HG02798 (cell line): Measurements from ENCODE around the gene PLAU.
"Not testable (repeated sequence)": the region's sequence is repeated elsewhere in the genome, so short reads cannot be mapped to it uniquely, and the experiment has no call there.

ENCODE experiments used
- ATAC-seq: cut with Tn5 transposase; IDR thresholded peaks from one replicate; pipeline ENCODE4 v1.9.1; 2021; ENCODE audit warnings: mild to moderate bottlenecking; ENCODE audit not compliant: unreplicated experiment, poor library complexity

Gene PLAU

GRCh38 chr10:73876157-73876556, 34.8 kb upstream of the PLAU start:
- ATAC-seq = no peak

DNA sequence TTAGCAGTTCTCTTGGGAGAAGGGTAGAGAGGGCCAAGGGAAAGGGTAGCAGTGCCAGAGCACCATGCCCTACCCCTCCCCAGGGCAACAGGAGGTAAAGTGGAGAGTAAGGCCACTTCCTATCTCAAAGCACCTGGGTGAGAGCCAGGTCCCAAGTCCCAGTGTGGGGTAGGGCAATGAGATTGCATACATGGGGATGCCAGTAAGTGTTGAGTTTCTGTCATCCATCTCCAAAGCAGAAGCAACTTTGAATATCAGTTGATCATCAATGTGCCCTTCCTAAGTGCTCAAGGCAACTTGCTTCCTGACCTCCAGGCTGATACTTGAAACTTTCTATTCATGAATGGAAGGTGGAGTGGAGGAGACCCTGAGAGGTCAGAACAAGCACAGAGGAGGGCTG, 34.4 kb upstream of the PLAU start:
- ATAC-seq = no peak

- ATAC-seq = no peak
Measured at GRCh38 chr10:73876971-73877370, 34.0 kb upstream of the PLAU start.

DNA sequence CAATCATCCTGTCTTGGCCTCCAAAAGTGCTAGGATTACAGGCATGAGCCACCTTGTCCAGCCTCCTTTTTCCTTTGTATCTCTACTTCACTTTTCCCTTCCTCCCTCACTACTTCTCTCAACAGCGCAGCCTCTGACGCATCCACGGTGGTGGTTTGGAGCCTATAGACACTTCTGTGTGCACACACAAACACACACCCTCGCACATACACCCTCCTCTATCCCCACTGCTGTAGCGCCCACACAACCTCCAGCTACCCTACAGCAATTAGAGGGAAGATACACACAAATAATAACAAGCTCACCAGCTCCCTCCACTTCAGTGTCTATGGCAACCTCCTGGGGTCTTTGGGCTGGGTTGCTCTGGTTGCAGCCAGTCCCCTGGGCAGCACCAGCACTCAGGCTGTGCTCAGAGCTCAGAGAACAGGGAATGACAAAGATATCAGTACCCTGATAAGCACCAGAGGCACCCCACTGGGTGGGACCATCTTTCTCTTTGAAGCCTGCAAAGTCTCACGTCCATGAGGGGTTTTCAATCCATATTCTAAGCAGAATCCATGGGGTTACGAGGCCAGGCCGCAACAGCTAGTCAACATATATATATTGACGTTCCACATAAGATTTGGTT, 33.3 kb upstream of the PLAU start:
- no peak for ATAC-seq

GRCh38 chr10:73878365-73878764, 32.6 kb upstream of the PLAU start:
- no peak for ATAC-seq

- ATAC-seq = peak; percentile 88
Measured at GRCh38 chr10:73879296-73880173, 31.4 kb upstream of the PLAU start.

DNA sequence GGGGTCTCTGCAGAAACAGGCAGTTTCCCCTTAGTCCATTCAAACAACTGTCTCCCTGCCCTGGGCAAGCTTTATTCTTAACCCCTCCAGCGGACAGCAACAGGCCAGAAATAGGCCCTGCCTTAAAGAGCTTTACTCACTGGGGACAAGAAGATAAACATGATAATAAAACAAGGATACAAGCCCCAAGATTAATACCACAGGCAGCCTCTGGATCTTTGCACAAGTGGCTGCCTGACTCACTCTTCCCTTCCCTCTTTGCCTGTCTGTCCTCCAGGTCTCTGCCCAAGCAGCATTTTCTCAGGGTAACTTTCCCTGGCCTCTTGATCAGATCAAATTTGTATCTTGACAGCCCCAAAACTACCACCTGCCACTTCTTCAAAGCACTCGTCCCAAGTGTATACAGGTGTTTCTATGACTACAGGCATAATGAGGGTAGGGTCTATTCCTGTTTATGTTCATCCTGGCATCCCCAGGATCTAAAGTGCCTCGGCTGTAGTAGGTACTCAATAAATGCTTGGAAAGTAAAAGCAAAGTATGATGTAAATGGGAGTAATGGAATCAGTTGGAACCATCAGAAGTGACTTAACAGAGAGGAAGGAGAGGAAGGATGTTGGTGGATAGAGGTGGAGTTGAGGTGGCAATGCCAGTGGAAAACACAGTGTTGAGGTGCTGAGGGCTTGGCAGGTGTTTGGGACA, 29.6 kb upstream of the PLAU start:
- no peak for ATAC-seq

GRCh38 chr10:73884017-73884416, 26.9 kb upstream of the PLAU start:
- ATAC-seq = no peak

GRCh38 chr10:73886085-73886529, 24.8 kb upstream of the PLAU start:
- peak; percentile 82 for ATAC-seq

DNA sequence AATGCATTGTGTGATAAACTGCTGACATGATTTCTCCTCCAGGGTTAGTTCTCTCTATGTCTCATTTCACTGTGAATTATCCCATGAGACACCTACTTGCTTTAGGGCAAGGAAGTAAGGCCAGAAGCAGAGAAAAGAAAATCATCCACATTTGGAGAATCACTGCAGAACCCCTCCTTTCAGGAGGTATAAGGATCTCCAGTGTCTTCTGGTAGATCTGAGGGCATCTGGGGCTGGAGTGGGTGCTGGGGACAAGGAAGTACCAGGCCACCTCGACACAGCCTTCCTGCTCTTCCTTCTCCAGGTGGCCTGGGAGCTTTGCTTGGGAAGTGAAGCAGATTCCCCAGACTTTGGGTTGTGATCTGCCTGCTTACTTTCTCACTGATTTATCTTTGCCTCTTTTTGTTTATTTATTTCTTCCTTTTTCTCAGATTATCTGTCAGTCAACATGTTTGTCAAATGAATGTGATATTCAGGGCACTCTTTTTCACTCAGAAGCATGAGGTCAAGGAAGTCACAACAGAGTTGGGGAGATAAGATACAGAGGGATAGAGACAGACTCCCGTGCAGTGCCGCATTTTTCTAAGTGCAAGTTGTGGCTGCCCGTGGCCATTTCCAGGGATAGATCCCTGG, 24.2 kb upstream of the PLAU start:
- no peak for ATAC-seq

DNA sequence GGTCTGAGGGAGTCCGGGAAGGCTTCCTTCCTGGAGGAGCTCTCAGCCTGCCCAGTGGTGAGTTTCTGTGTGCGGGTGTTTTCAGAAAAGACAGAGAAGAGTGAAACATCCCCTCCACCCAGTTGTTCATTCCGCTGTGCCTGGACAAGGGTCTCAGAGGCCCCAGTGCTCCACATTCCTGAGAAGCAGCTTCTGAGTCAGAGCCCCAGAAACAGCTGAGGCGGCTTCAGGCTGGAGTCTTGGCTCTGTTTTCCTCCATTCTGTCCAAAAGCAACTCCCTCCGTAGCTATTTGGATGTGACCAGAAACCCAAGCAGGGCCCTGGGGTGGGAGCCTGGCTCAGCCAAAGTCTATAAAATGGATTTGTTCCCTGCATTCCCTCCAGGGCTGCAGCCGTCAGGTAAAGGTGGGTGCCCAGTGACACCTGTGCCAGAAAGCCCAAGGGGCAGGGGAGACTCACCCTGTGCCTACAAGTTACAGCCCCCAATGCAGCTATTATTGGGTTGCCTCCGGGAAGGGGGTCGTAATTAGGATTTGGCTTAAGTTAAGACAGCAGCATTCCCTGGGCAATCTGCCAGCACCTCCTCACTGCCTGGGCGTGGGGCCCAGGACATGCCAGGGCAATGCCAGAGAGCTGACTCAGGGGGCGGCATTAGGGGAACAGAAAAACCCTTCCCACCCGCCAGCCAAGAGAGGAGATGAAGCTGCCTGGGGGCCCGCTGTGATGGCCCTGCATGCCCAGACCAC, 23.5 kb upstream of the PLAU start:
- no peak for ATAC-seq

DNA sequence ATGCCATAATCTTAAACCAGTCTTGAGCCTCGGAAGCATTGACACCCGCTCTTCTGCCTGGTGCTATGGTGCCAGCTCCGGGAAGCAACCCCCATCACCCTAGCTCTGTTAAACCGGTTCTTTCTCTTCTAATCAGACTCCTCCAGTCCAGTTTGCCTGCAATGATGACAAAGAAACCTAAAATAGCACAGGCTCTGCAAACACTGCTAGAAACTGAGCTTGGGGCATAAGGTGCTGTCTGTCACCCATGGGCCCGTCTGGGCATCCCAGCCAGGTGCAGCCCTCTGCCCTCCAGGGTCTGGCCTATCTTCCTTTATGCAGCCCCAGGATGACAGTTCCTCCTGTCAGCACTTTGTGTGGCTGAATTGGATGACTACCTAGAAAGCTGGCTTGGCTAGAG, 22.4 kb upstream of the PLAU start:
- no peak for ATAC-seq

DNA sequence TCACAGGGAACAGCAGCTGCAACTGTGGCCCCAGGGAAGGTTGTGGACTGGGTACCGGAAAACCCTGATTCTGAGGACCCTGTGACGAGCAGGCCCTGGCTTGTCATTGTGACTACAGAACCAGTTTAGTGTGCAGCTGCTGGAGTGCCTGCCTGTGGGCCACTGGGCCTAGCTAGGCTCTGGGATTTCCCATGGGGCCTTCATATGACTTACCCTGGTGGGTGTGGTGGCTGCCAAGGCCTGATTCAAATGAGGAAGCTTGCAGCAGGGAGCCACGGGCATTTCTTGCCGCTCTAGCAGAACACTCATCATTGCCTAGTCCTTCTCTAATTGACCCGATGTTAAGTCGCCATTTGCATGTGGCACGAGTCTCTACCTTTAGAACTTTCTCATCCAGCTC, 21.9 kb upstream of the PLAU start:
- ATAC-seq = no peak

DNA sequence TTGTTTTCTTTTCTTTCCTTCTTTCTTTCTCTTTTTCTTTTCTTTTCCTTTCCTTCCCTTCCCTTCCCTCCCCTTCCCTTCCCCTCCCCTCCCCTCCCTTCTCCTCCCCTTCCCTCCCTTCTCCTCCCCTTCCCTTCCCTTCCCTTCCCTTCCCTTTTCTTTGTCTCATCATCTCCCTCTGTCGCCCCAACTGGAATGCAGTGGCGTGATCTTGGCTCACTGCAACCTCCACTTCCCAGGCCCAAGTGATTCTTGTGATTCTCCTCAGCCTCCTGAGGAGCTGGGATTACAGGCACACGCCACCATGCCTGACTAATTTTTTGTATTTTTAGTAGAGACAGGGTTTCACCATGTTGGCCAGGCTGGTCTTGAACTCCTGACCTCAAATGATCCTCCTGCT, 21.5 kb upstream of the PLAU start:
- ATAC-seq = not testable (repeated sequence)

GRCh38 chr10:73890261-73890660, 20.7 kb upstream of the PLAU start:
- no peak for ATAC-seq

GRCh38 chr10:73890830-73891229, 20.1 kb upstream of the PLAU start:
- not testable (repeated sequence) for ATAC-seq

DNA sequence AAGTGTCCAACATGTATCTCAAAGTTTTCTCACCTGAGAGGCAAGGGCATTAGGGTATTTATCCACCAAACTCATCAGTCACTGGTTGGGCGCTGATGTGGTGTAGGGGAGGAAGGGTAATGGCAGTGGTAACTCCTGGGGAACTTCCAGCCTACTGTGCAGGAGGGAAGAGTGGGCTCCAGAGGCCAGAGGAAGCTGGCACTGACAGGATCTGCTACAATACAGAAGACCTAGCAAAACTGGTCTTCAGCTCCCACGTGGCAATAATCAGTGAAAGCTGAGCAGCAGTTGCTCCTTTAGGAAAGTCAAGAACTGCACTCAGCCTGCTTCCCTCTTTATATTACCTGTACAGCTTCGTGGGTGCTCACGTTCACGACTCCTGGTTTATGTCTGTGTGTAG, 19.4 kb upstream of the PLAU start:
- ATAC-seq = no peak

- ATAC-seq = no peak
Measured at GRCh38 chr10:73892310-73893030, 18.5 kb upstream of the PLAU start.

GRCh38 chr10:73893426-73893825, 17.5 kb upstream of the PLAU start:
- ATAC-seq = no peak
